ENCODE measurements around the gene CUX1. TPM values are rescaled to one million over a fixed set of nuclear protein-coding genes. Genes with fewer than 3 reads are reported as not detected.
"Not testable (repeated sequence)": the region's sequence is repeated elsewhere in the genome, so short reads cannot be mapped to it uniquely, and the experiment has no call there.

The CUX1 gene
- total RNA-seq, 1 donor from 2014 or later: 15.1 TPM

- no peak for DNase-seq (ENCODE audit: low read depth in 2 of 2)
These were observed 314.9 kb downstream of the CUX1 start for GRCh38 chr7:102132209-102132752.

- DNase-seq (ENCODE audit: low read depth in 2 of 2): no peak
These were observed 321.2 kb downstream of the CUX1 start for GRCh38 chr7:102138676-102139075.

GRCh38 chr7:102140952-102141370 lies 323.5 kb downstream of the CUX1 start:
- no peak for DNase-seq (ENCODE audit: low read depth in 2 of 2)

GRCh38 chr7:102142433-102142832 lies 325.0 kb downstream of the CUX1 start:
- not testable (repeated sequence) for DNase-seq (ENCODE audit: low read depth in 2 of 2)

- DNase-seq (ENCODE audit: low read depth in 2 of 2): no peak
These were observed 328.7 kb downstream of the CUX1 start for GRCh38 chr7:102146122-102146521.

- no peak for DNase-seq (ENCODE audit: low read depth in 2 of 2)
These were observed 329.6 kb downstream of the CUX1 start for GRCh38 chr7:102147008-102147407.

- DNase-seq (ENCODE audit: low read depth in 2 of 2): no peak
These were observed 331.4 kb downstream of the CUX1 start for GRCh38 chr7:102148799-102149198.

- DNase-seq (ENCODE audit: low read depth in 2 of 2): no peak
These were observed 332.0 kb downstream of the CUX1 start for GRCh38 chr7:102149416-102149815.

- no peak for DNase-seq (ENCODE audit: low read depth in 2 of 2)
These were observed 332.8 kb downstream of the CUX1 start for GRCh38 chr7:102150266-102150665.

- peak; percentile 61 to 78 for DNase-seq (ENCODE audit: low read depth in 2 of 2)
These were observed 335.5 kb downstream of the CUX1 start for GRCh38 chr7:102152672-102153598.

GRCh38 chr7:102153599-102153946 lies 336.1 kb downstream of the CUX1 start:
- no peak for DNase-seq (ENCODE audit: low read depth in 2 of 2)

- no peak for DNase-seq (ENCODE audit: low read depth in 2 of 2)
These were observed 337.0 kb downstream of the CUX1 start for GRCh38 chr7:102154425-102154824.

GRCh38 chr7:102155821-102156441 lies 338.5 kb downstream of the CUX1 start:
- no peak for DNase-seq (ENCODE audit: low read depth in 2 of 2)

GRCh38 chr7:102156867-102157266 lies 339.4 kb downstream of the CUX1 start:
- DNase-seq (ENCODE audit: low read depth in 2 of 2): no peak

GRCh38 chr7:102165136-102165535 lies 347.7 kb downstream of the CUX1 start:
- DNase-seq (ENCODE audit: low read depth in 2 of 2): no peak

- DNase-seq (ENCODE audit: low read depth in 2 of 2): no peak
These were observed 349.8 kb downstream of the CUX1 start for GRCh38 chr7:102167254-102167653.

GRCh38 chr7:102169651-102170392 lies 352.4 kb downstream of the CUX1 start:
- DNase-seq (ENCODE audit: low read depth in 2 of 2): peak; percentile 90 to 96

- DNase-seq (ENCODE audit: low read depth in 2 of 2): peak; percentile 73 to 82
These were observed 353.1 kb downstream of the CUX1 start for GRCh38 chr7:102170393-102170970.

GRCh38 chr7:102173669-102174068 lies 356.2 kb downstream of the CUX1 start:
- peak; percentile 67 to 85 for DNase-seq (ENCODE audit: low read depth in 2 of 2)

- no peak for DNase-seq (ENCODE audit: low read depth in 2 of 2)
These were observed 358.2 kb downstream of the CUX1 start for GRCh38 chr7:102175423-102176170.

- no peak for DNase-seq (ENCODE audit: low read depth in 2 of 2)
These were observed 361.0 kb downstream of the CUX1 start for GRCh38 chr7:102178410-102178809.

Measured in dermis microvascular lymphatic vessel endothelial cell (primary cell).